Measurements from ENCODE around the gene SRPK1. TPM values are rescaled to one million over a fixed set of nuclear protein-coding genes. Genes with fewer than 3 reads are reported as not detected.

SRPK1 gene
- polyA plus RNA-seq, 1 experiment: 41.6 TPM

- Histone ChIP-seq H3K27ac (ENCODE audit: low read depth, low read length) (no peak overlapping the region), H3K27me3 (ENCODE audit: control insufficient read depth, insufficient read depth, low read length) (no peaks in the 10 kb centered on the region), H3K4me3 (ENCODE audit: low read depth, low read length) (no peak overlapping the region), H3K9me3 (ENCODE audit: control insufficient read depth, insufficient read depth, low read length) (no peaks in the 10 kb centered on the region; the same call in 1 of the 2 replicates)
- ChIA-PET CTCF (interaction anchor here (1.1 kb wide), 1 partner anchor 305 kb away, joined by 3 read pairs; no protein-coding TSS in a partner anchor), POLR2A (no interaction called here)
- no peak for TF ChIP-seq CTCF (IDR thresholded peaks at IDR 0.05; ENCODE audit: low read depth, low read length)
- no peak for DNase-seq (ENCODE audit: low read depth, low spot score)
Measured at GRCh38 chr6:35929601-35930000, 8.7 kb upstream of the SRPK1 start.

GRCh38 chr6:35926509-35927215, 5.8 kb upstream of the SRPK1 start:
- Histone ChIP-seq H3K4me3 (ENCODE audit: low read depth, low read length) (no peak overlapping the region), H3K27me3 (ENCODE audit: control insufficient read depth, insufficient read depth, low read length) (no peaks in the 10 kb centered on the region), H3K27ac (ENCODE audit: low read depth, low read length) (no peak overlapping the region), H3K9me3 (ENCODE audit: control insufficient read depth, insufficient read depth, low read length) (no peaks in the 10 kb centered on the region; the same call in 1 of the 2 replicates)
- ChIA-PET POLR2A (interaction anchor here (0.6 kb wide), 1 partner anchor 115 kb away, joined by 3 read pairs; no protein-coding TSS in a partner anchor), CTCF (interaction anchor here (0.7 kb wide), 1 partner anchor 168 kb away, joined by 3 read pairs; no protein-coding TSS in a partner anchor)
- no peak for TF ChIP-seq CTCF (IDR thresholded peaks at IDR 0.05; ENCODE audit: low read depth, low read length)
- no peak for DNase-seq (ENCODE audit: low read depth, low spot score)

- Histone ChIP-seq H3K27ac (ENCODE audit: low read depth, low read length) (no peak overlapping the region), H3K4me3 (ENCODE audit: low read depth, low read length) (no peak overlapping the region), H3K27me3 (ENCODE audit: control insufficient read depth, insufficient read depth, low read length) (no peaks in the 10 kb centered on the region), H3K9me3 (ENCODE audit: control insufficient read depth, insufficient read depth, low read length) (no peaks in the 10 kb centered on the region)
- DNase-seq (ENCODE audit: low read depth, low spot score): no peak
- CTCF ChIA-PET: interaction anchor here (0.7 kb wide), 1 partner anchor 169 kb away, joined by 3 read pairs; no protein-coding TSS in a partner anchor
- TF ChIP-seq CTCF (IDR thresholded peaks at IDR 0.05; ENCODE audit: low read depth, low read length): no peak
- POLR2A ChIA-PET: interaction anchor here (0.6 kb wide), 1 partner anchor 115 kb away, joined by 3 read pairs; no protein-coding TSS in a partner anchor
Measured at GRCh38 chr6:35925961-35926360, 5.1 kb upstream of the SRPK1 start.

- no peak overlapping the region for H3K27ac ChIP-seq (ENCODE audit: low read depth, low read length)
- H3K9me3 ChIP-seq (ENCODE audit: control insufficient read depth, insufficient read depth, low read length): no peaks in the 10 kb centered on the region
- CTCF ChIA-PET: interaction anchor here (0.6 kb wide), 1 partner anchor 167 kb away, joined by 5 read pairs; no protein-coding TSS in a partner anchor
- no peaks in the 10 kb centered on the region for H3K27me3 ChIP-seq (ENCODE audit: control insufficient read depth, insufficient read depth, low read length)
- TF ChIP-seq CTCF (IDR thresholded peaks at IDR 0.05; ENCODE audit: low read depth, low read length): no peak
- DNase-seq (ENCODE audit: low read depth, low spot score): no peak
- H3K4me3 ChIP-seq (ENCODE audit: low read depth, low read length): no peak overlapping the region
- POLR2A ChIA-PET: interaction anchor here (0.7 to 1.3 kb wide), 2 partner anchors 12 to 104 kb away, joined by 4 to 8 read pairs; partner anchors contain the start of gene MAPK14
Measured at GRCh38 chr6:35924146-35924545, 3.2 kb upstream of the SRPK1 start.

GRCh38 chr6:35922139-35922554, 1.2 kb upstream of the SRPK1 start:
- no peak for TF ChIP-seq CTCF (IDR thresholded peaks at IDR 0.05; ENCODE audit: low read depth, low read length)
- ChIA-PET CTCF (interaction anchor here (1.7 kb wide), 1 partner anchor 173 kb away, joined by 5 read pairs; no protein-coding TSS in a partner anchor), POLR2A (no interaction called here)
- no peak overlapping the region for H3K4me3 ChIP-seq (ENCODE audit: low read depth, low read length)
- no peaks in the 10 kb centered on the region for H3K9me3 ChIP-seq (ENCODE audit: control insufficient read depth, insufficient read depth, low read length)
- H3K27me3 ChIP-seq (ENCODE audit: control insufficient read depth, insufficient read depth, low read length): no peaks in the 10 kb centered on the region
- no peak for DNase-seq (ENCODE audit: low read depth, low spot score)
- no peak overlapping the region for H3K27ac ChIP-seq (ENCODE audit: low read depth, low read length)

Measured in AG04450 (cell line).